Activated T-cell treated with anti-CD3 and anti-CD28 coated beads, Interleukin-2, amount 50 U/mL, for 24 hours (primary cell): ENCODE measurements around the gene TERT.

Source experiments
- DNase-seq: peaks from one replicate; pipeline ENCODE4 v3.0.0-alpha.2; 2020
- H3K27ac Mint-ChIP-seq: 2 replicates; pipeline ENCODE4 v1.8.0; 2020; ENCODE audit warnings: mild to moderate bottlenecking, mixed read lengths
- H3K27me3 Mint-ChIP-seq: 2 replicates; pipeline ENCODE4 v1.8.0; 2020; ENCODE audit warnings: mixed read lengths
- H3K36me3 Mint-ChIP-seq: 2 replicates; pipeline ENCODE4 v1.8.0; 2020; ENCODE audit warnings: low read depth, mixed read lengths
- H3K4me1 Mint-ChIP-seq: 2 replicates; pipeline ENCODE4 v1.8.0; 2020; ENCODE audit warnings: low read depth, mixed read lengths
- H3K4me3 Mint-ChIP-seq: 2 replicates; pipeline ENCODE4 v1.8.0; 2020; ENCODE audit warnings: mild to moderate bottlenecking, moderate library complexity, mixed read lengths
- H3K9me3 Mint-ChIP-seq: 2 replicates; pipeline ENCODE4 v1.8.0; 2020; ENCODE audit warnings: mixed read lengths

TERT gene

DNA sequence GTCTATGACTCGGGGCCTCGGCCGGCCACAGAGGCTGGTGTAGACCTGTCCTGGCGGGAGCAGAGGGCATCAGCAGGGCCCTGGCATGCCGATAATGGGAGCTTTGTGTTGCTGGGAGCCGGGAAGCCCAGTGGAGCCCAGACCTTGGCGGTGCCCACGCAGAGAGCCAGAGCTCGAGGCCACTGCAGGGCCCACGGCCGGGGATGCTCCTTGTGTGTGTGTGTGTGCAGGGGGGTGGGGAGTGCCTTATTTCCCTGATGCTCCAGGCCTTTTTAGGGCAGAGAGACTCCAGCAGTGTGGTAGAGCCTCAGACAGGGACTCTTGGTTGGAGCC is 75.1 kb downstream of the TERT start:
- no peaks in the 10 kb centered on the region for H3K27me3 Mint-ChIP-seq

DNA sequence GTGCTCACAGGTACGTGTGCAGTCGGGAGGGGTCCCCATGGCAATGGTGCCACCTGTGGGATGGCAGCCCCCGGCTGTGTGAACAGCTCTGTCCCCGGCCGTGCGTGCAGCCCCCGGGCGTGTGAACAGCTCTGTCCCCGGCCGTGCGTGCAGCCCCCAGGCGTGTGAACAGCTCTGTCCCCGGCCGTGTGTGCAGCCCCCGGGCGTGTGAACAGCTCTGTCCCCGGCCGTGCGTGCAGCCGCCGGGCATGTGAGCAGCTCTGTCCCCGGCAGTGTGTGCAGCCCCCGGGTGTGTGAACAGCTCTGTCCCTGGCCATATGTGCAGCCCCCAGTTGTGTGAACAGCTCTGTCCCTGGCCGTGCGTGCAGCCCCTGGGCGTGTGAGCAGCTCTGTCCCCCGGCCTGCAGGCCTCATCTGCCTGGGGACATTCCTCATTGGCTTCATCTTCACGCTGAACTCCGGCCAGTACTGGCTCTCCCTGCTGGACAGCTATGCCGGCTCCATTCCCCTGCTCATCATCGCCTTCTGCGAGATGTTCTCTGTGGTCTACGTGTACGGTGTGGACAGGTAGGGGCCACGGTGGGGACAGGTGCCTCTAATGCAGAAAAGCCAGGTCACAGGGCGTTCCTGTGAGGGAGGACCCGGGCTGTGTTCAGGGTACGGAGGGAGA is 75.6 kb downstream of the TERT start:
- DNase-seq = no peak
- Mint-ChIP-seq H3K27ac (no peak overlapping the region), H3K4me1 (peaks cover 5% of the 10 kb centered on the region), H3K27me3 (no peaks in the 10 kb centered on the region), H3K9me3 (no peaks in the 10 kb centered on the region), H3K36me3 (no peaks in the 10 kb centered on the region), H3K4me3 (no peak overlapping the region)

More for the DNA sequence above, 75.1 kb downstream of the TERT start:
- H3K27ac Mint-ChIP-seq = no peak overlapping the region
- H3K4me1 Mint-ChIP-seq = peaks cover 5% of the 10 kb centered on the region
- no peak overlapping the region for H3K4me3 Mint-ChIP-seq
- no peak for DNase-seq
- no peaks in the 10 kb centered on the region for H3K36me3 Mint-ChIP-seq
- no peaks in the 10 kb centered on the region for H3K9me3 Mint-ChIP-seq

DNA sequence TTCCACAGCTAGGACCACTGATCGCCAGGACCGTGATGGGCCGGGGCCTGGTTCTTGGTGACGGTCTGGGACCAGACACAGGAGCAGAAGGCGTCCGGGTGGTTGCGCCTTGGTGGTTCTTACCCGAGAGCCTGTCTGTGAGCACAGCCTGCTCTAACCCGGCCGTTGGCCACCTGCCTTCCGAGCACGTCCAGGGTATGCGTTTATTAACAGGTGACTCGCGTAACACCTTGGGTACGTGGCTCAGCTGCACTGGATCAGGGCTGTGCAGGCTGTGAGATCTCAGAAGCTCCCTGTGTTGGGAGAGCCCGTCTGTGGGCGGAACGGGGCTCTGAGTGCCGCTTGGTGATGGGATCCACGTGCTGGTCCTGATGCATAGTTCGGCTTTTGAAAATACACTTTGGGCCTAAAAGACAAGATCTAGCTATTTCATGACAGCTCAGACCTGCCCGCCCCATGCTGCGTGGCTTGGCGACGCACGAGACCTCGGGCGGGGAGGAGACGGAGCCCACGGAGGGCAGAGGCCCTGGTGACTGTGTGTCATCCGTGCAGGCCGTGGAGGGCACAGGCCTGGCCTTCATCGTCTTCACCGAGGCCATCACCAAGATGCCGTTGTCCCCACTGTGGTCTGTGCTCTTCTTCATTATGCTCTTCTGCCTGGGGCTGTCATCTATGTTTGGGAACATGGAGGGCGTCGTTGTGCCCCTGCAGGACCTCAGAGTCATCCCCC is 76.4 kb downstream of the TERT start:
- peaks cover 5% of the 10 kb centered on the region for H3K4me1 Mint-ChIP-seq
- no peak for DNase-seq
- H3K36me3 Mint-ChIP-seq = no peaks in the 10 kb centered on the region
- no peak overlapping the region for H3K4me3 Mint-ChIP-seq
- no peaks in the 10 kb centered on the region for H3K9me3 Mint-ChIP-seq
- no peaks in the 10 kb centered on the region for H3K27me3 Mint-ChIP-seq
- H3K27ac Mint-ChIP-seq = no peak overlapping the region

DNA sequence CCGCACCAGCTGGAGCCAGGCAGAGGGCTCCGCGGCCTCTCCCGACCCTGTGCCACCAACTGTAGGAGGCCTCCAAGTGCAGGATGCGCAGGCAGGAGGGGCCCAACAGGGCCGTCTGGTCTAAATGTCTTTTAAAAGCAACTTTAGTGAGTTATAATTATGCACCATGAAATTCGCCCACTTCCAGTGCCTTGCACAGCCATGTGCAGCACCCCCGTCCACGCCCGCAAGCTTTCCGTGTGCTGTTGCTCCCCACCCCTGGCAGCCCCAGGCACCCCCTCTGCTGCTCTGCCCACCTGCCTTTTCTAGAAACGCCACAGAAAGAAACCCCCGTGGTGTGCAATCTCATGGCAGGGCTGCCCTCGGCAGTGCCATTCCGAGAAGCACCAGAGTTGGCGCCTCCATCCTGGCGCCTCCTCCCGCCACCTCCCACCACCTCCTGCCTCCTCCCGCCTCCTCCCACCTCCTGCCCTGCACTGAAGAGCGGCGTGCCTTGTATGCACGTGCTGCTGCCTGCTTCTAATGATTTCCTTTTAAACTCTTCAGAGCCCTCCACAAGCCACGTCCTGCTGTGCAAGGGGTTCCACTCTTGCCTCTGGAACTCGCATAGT is 77.2 kb downstream of the TERT start:
- H3K4me1 Mint-ChIP-seq = peaks cover 5% of the 10 kb centered on the region
- H3K4me3 Mint-ChIP-seq = no peak overlapping the region
- DNase-seq = no peak
- H3K36me3 Mint-ChIP-seq = no peaks in the 10 kb centered on the region
- H3K27me3 Mint-ChIP-seq = no peaks in the 10 kb centered on the region
- no peak overlapping the region for H3K27ac Mint-ChIP-seq
- H3K9me3 Mint-ChIP-seq = no peaks in the 10 kb centered on the region

DNA sequence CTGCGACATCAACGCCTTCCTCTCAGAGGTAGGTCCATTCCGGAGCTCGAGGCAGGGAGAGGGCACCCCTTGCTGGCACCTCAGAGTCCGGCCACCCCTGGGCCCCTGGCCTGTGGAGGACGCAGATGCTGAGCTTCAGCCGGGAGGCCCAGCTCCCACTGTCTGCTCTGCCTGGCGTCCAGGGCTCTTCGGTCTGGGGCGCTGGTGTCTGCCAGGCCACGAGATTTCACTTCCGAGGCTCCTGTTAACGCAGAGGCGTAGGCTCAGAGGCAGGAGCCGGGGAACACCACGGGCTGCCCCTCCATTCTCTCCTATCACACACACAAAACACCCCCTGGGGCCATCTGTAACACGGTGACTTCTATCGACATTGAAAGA is 78.0 kb downstream of the TERT start:
- no peaks in the 10 kb centered on the region for H3K27me3 Mint-ChIP-seq
- H3K9me3 Mint-ChIP-seq = no peaks in the 10 kb centered on the region
- H3K36me3 Mint-ChIP-seq = no peaks in the 10 kb centered on the region
- no peak for DNase-seq
- H3K27ac Mint-ChIP-seq = no peak overlapping the region
- H3K4me1 Mint-ChIP-seq = peaks cover 5% of the 10 kb centered on the region
- H3K4me3 Mint-ChIP-seq = no peak overlapping the region

DNA sequence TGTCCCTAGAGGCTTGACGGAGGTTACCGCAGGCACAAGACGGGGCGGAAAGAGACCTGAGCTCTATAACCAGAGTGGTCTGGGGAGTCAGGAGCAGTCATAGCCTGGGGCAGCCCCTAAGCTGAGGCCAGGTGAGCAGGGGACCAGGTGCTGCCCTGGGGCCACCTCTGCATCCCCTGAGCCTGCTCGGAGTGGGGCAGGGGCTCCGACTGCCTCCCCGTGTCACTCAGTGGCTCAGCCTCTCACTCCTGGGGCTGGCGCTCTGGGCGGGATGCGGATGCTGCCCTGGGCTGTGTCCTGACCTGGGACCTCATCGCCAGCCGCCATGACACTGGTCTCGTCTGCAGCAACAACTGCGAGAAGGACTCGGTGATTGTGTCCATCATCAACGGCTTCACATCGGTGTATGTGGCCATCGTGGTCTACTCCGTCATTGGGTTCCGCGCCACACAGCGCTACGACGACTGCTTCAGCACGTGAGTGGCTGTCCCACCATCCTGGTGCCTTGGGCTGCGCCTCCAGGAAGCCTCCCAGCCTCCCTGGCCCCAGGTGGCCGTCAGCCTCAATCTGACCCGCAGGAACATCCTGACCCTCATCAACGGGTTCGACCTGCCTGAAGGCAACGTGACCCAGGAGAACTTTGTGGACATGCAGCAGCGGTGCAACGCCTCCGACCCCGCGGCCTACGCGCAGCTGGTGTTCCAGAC is 78.5 kb downstream of the TERT start:
- Mint-ChIP-seq H3K27me3 (no peaks in the 10 kb centered on the region), H3K9me3 (no peaks in the 10 kb centered on the region), H3K4me1 (peaks cover 5% of the 10 kb centered on the region)

GRCh38 chr5:1215320-1216096 is 79.4 kb downstream of the TERT start:
- no peaks in the 10 kb centered on the region for H3K27me3 Mint-ChIP-seq
- H3K36me3 Mint-ChIP-seq = no peaks in the 10 kb centered on the region
- no peak overlapping the region for H3K4me3 Mint-ChIP-seq
- no peak for DNase-seq
- H3K27ac Mint-ChIP-seq = no peak overlapping the region
- peaks cover 5% of the 10 kb centered on the region for H3K4me1 Mint-ChIP-seq
- H3K9me3 Mint-ChIP-seq = no peaks in the 10 kb centered on the region

More for the DNA sequence above, 78.5 kb downstream of the TERT start:
- H3K27ac Mint-ChIP-seq = no peak overlapping the region
- H3K4me3 Mint-ChIP-seq = no peak overlapping the region
- no peak for DNase-seq
- H3K36me3 Mint-ChIP-seq = no peaks in the 10 kb centered on the region

DNA sequence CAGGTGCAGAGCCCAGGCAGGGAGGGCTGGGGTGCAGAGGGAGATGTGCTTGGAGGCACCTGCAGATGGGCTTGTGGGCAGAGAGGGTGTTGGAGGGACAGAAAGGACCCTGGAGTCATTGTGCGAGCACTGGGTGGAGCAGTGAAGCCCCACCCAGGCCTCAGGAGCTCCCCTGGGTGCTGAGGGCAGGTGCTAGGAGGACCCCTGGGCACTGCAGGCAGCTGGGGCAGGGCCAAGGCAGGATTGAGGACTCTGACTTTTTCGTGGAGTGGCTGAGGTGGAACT is 80.0 kb downstream of the TERT start:
- H3K9me3 Mint-ChIP-seq = no peaks in the 10 kb centered on the region
- H3K4me1 Mint-ChIP-seq = peaks cover 5% of the 10 kb centered on the region
- no peak for DNase-seq
- no peak overlapping the region for H3K4me3 Mint-ChIP-seq
- no peaks in the 10 kb centered on the region for H3K36me3 Mint-ChIP-seq
- no peak overlapping the region for H3K27ac Mint-ChIP-seq
- no peaks in the 10 kb centered on the region for H3K27me3 Mint-ChIP-seq

DNA sequence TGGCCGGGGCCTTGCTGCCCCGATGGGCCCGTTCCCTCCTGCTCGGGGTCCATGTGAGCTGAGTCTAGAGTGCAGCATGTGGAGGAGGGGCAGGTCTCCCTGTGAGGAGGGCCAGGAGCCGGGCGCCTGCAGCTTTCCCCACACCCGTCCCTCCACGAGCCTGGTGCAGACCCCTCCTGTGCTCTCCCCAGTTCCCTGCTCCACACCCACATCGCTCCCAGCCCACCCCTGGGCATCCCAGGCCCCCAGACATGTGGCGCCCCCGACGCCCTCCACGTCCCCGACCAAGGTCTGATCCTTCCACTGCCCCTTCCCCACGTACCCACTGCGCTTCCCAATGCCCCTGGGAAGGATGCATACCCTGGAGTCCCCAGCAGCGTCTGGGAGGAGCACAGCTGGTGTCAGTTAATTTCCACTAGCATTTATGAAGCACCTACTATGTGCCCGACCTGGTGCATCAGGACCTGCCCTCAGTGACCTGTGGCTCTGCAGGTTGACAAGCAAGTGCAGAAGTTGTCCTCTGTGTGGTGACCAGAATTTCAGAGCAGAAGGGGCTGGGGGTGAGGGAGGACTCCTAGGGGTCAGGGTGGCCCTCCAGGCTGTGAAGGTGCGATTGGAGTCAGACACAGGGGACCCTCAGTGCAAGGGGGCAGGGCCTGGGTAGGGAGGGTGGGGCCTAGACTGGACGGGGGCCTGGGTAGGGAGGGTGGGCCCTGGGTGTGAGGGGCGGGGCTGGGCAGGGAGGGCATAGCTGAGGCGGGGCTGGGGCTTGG is 80.5 kb downstream of the TERT start:
- no peak for DNase-seq
- Mint-ChIP-seq H3K27me3 (no peaks in the 10 kb centered on the region), H3K36me3 (no peaks in the 10 kb centered on the region), H3K27ac (no peak overlapping the region), H3K4me1 (peaks cover 5% of the 10 kb centered on the region), H3K9me3 (no peaks in the 10 kb centered on the region), H3K4me3 (no peak overlapping the region)

DNA sequence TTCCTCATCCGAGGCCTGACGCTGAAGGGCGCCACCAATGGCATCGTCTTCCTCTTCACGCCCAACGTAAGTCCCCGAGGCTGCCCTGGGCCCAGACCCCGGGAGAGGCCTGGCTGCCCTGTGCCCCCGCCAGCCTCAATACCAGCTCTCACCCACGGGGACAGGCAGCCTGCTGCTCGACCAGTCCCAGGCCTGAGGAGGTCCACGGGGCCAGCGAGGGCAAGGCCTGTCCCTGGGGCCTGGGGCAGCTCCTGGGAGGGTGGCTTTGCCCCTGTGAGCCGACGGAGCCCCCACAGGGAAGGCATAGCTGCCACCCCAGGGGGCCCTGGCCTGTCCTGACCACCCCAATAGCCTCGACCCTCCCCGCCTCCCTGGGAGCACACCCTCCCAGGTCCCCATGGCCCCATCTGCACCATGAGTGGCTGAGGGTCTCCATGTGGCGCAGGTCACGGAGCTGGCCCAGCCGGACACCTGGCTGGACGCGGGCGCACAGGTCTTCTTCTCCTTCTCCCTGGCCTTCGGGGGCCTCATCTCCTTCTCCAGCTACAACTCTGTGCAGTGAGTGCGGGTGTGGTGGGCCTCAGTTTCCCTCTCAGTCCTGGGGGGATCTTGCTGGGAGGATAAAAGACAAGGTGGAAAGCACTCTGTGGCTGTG is 81.2 kb downstream of the TERT start:
- no peak overlapping the region for H3K27ac Mint-ChIP-seq
- no peaks in the 10 kb centered on the region for H3K36me3 Mint-ChIP-seq
- no peak for DNase-seq
- no peaks in the 10 kb centered on the region for H3K27me3 Mint-ChIP-seq
- H3K9me3 Mint-ChIP-seq = no peaks in the 10 kb centered on the region
- H3K4me3 Mint-ChIP-seq = no peak overlapping the region
- H3K4me1 Mint-ChIP-seq = peaks cover 5% of the 10 kb centered on the region

DNA sequence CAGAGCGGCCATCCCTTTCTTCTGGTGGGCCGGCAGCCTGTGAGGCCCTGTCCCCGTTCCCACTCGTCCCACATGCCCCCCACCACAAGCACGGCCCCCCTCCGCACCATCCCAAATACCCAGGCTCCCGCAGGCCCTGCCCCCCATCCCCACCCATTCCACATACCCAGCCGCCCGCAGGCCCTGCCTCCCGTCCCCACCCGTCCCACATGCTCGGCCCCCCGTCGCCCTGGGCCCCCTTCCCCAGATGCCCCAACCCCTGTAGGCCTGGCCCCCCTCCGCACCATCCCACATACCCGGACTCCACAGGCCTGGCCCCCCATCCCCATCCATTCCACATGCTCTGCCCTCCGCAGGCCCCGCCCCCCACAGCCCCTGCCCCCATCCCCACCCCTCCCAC is 82.0 kb downstream of the TERT start:
- no peak for DNase-seq
- Mint-ChIP-seq H3K4me3 (no peak overlapping the region), H3K9me3 (no peaks in the 10 kb centered on the region), H3K36me3 (no peaks in the 10 kb centered on the region), H3K27ac (no peak overlapping the region), H3K27me3 (no peaks in the 10 kb centered on the region), H3K4me1 (peaks cover 4% of the 10 kb centered on the region)

GRCh38 chr5:1212271-1212670 is 82.6 kb downstream of the TERT start:
- no peaks in the 10 kb centered on the region for H3K9me3 Mint-ChIP-seq
- no peak overlapping the region for H3K27ac Mint-ChIP-seq
- DNase-seq = no peak
- no peaks in the 10 kb centered on the region for H3K27me3 Mint-ChIP-seq
- no peaks in the 10 kb centered on the region for H3K36me3 Mint-ChIP-seq
- no peaks in the 10 kb centered on the region for H3K4me1 Mint-ChIP-seq
- no peak overlapping the region for H3K4me3 Mint-ChIP-seq

DNA sequence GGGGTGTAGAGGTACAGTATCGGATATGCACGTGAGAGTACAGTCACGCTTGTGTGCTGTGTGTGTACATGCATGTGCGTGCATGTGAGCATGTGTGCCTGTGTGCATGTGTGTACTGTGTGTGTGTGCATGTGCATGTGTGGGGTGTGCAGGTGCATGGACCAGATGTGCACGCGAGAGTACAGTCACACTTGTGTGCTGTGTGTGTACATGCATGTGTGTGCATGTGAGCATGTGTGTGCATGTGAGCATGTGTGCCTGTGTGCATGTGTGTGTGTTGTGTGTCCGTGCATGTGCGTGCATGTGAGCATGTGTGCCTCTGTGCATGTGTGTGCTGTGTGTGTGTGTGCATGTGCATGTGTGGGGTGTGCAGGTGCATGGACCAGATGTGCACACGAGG is 83.2 kb downstream of the TERT start:
- no peak overlapping the region for H3K4me3 Mint-ChIP-seq
- H3K27me3 Mint-ChIP-seq = no peaks in the 10 kb centered on the region

More for the DNA sequence above, 83.2 kb downstream of the TERT start:
- DNase-seq = no peak
- H3K4me1 Mint-ChIP-seq = no peaks in the 10 kb centered on the region
- no peaks in the 10 kb centered on the region for H3K36me3 Mint-ChIP-seq
- H3K27ac Mint-ChIP-seq = no peak overlapping the region
- no peaks in the 10 kb centered on the region for H3K9me3 Mint-ChIP-seq
